DMS153 treated with DMSO at 0.1 percent for 48 hours (cell line): Measurements from ENCODE around the gene TMEM205.
"Not testable (repeated sequence)": the region's sequence is repeated elsewhere in the genome, so short reads cannot be mapped to it uniquely, and the experiment has no call there.

Source experiments
- DNase-seq: peaks from one replicate; lab custom pipeline; 2025; ENCODE audit not compliant: unreplicated experiment; lab: John Stamatoyannopoulos, UW

TMEM205 gene

DNA sequence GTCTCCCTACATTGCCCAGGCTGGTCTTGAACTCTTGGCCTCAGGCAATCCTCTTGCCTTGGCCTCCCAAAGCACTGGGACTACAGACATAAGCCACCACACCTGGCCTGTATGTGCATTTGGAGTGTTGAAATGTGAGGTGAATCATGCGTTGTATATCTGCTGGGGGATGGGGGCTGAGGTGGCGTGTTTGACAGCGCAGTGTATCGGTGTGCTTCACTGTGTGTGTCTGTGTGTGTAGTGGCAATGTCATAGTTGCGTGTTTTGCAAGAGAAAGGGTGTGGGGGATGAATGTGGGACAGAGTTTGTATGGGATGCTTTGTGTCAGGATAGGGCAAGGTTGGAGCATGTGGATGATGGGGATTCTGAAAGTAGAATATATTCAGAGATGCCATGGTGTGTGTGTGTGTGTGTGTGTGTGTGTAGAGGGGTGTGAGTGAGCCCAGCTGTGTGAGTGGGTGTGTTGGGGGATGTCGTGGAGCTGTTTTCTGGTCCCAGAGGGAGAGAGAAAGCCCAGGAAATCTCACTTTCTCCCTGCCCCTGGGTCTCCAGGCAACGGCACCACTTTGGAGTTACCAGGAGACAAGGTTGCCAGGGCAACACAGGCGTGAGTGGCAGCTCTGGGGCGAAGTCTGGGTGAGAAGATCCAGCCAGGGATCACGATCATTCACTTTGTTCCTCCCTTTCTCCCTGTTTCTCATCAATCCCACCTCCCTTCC lies 27.3 kb upstream of the TMEM205 start:
- peak; percentile 86 for DNase-seq

DNA sequence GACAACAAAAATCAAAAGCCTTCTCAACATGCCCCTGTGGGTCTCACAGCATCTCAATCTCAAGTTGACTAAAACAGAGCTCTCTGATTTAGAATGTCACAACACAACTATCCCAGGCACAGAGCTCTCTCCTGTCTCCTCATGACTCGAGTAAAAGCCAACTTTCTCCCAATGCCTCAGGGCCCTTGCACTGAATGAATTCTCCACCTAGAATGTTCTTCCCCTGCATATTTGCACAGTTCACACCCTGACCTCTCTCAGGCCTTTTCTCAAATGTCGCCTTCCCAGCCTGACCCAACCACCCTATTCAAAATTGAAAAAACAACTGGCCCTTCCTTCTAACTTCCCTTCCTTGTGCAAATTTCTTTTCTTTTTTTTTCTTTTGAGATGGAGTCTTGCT lies 24.7 kb upstream of the TMEM205 start:
- no peak for DNase-seq

DNA sequence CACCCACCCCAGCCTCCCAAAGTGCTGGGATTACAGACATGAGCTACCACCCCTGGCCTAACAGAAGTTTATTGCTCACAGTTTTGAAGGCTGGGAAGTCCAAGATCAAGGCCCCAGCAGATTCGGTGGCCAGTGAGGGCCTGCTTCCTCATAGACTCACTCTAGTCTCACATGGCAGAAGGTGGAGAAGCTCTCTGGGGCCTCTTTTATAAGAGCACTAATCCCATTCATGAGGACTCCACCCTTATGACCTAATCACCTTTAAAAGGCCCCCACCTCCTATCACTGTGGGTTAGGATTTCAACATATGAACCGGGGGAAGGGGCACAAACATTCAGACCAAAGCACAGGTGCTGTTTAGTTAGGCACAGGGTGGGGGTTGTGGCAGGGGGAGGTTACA lies 21.5 kb upstream of the TMEM205 start:
- DNase-seq, result no peak

DNA sequence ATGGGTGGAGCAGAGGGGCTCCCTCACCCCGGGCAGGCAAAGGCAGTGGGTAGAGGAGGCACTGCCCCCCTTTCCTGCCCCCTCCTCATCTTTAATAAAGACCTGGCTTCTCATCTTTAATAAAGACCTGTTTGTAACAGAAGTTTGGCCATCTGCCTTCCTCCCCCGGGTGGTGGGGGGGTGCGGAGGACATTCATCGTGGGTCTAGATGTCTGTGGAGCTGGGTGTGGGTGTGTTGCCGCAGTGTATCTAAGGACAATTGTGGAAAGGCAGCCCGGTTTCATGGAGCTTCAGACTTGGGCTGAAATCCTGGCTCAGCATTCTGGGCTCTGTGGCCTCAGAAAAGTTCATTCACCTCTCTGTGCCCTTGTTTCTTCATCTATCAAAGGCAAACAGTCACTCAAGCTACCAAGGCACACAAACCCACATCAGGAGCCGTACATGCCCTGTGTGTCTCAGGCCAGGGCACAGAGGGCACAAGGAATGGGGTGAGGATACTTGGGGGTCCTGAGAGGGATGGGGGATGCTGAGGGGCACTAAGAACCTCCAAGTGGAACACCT lies 19.6 kb upstream of the TMEM205 start:
- DNase-seq, result no peak

DNA sequence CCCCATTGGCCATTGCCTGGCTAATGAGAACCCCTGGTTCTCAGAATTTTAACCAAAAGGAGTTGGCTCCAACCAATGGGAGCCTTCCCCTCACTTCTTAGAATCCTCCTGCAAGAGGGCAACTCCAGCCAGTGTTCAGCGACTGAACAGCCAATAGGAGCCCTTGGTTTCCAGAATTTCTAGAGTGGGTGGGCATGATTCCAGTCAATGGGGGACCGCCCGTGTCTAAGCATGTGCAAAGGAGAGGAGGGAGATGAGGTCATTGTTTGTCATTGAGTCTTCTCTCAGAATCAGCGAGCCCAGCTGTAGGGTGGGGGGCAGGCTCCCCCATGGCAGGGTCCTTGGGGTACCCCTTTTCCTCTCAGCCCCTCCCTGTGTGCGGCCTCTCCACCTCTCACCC lies 18.9 kb upstream of the TMEM205 start:
- no peak for DNase-seq

DNA sequence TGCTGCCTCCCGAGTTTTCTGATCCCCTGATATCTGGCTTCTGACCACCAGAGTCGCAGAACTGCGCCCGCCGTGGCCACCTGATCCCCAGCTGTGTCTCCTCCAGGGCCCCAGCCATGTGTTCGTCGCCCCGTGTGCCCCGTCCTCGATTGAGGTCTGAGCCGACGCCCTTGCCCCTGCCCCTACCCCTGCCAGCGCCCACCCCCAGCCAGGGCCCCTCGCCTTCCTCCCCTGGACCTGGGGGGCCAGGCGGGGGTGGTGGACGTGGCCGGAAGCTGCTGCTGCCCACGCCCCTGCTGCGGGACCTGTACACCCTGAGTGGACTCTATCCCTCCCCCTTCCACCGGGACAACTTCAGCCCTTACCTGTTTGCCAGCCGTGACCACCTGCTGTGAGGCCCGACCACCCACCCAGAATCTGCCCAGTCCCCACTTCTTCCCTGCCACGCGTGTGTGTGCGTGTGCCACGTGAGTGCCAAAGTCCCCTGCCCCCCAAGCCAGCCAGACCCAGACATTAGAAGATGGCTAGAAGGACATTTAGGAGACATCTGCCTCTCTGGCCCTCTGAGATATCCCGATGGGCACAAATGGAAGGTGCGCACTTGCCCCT lies 18.3 kb upstream of the TMEM205 start:
- DNase-seq, result no peak

DNA sequence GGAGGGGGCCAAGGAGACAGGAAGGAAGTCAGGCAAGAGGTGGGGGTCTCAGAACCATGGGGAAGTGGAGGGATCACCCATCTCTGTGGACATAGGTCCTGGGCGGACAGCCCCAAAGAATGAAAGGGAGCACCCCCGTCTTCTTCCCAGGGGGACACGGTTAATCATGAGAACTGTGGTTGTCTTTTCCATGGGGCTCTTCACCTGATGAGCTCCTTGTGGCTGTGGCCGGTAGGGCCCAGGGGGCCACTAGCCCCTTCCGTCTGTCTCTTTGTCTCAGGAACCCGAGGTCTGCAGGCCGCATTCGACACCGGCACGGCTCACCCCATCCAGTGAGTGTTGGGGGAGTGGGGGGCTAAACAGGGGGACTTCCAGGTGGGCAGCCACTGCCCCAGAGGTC lies 17.8 kb upstream of the TMEM205 start:
- DNase-seq, result no peak

DNA sequence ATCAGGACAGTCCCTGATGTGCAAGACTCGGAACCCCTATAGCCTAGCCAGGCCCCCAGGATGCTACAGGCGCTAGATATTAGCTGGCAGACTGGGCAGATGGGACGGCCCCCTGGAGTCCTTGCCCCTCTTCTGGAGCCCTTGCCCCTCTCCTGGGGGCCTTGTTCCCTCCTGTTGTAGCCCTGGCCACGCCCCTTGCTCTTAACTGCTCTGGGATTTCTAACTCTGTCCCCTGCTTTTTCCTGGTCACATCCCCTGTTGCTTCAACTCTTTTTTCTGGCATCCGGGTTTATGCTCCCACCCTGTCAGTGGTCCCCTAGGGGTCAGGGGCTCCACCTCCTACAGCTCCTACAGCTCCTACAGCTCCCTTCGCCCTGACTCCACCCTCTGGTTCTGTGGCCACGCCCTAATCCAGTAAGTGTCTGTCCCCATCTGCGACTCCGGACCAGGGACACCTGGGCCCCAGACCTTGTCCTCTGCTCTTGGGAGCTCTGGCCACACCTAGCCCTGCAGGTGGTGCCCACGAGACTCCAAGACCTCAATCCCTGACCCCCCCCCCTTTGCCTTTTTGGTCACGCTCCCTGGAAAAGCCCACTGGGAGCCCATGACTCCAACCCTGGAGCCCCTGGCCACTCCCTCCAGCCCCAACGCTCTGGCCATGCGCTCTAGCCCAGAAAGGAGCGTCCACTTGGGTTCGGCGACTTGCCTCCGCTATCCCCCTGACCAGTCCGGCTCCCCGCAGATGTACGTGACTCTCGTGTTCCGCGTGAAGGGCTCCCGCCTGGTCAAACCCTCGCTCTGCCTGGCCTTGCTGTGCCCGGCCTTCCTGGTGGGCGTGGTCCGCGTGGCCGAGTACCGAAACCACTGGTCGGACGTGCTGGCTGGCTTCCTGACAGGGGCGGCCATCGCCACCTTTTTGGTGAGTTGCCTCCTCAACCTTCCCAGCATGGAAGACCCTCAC lies 16.0 kb upstream of the TMEM205 start:
- no peak for DNase-seq

DNA sequence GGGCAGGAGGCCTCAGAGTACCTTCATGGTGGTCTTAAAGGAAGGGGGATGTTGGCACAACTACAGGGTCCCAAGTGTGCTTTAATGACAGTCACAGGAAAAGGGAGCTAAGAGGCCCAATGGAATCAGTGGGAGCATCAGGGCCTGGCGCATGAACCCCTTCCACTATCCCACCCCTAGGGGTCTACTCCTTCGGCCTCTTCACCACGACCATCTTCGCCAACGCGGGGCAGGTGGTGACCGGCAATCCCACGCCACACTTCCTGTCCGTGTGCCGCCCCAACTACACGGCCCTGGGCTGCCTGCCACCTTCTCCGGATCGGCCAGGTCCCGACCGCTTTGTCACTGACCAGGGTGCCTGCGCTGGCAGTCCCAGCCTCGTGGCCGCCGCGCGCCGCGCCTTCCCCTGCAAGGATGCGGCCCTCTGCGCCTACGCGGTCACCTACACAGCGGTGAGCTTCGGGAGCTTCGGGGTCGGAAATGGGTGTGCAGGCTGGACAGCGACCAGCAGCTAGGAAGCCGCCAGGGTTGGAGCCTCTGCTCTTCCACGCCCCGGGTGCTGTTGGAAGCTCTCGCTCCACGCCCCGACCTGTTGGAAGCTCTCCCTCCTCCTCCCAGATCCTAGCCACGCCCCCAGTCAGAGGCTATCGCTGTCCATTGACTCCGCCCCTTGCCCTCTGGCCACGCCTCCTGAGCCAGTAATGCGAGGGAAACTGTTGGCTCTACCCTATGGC lies 15.1 kb upstream of the TMEM205 start:
- DNase-seq, result no peak

DNA sequence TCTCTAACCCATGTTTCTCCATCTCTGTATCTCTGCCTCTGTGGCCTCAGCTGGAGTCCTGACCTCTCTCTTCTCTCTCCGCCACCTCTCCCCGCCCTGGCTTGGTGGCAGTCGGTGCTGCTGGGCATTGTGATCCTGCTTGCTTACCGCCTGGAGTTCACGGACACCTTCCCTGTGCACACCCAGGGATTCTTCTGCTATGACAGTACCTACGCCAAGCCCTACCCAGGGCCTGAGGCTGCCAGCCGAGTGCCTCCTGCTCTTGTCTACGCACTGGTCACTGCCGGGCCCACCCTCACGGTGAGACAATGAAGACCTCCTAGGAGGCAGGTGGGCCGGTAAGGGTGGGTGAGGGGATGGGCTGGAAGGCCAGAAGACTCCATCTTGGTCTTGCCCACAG lies 13.4 kb upstream of the TMEM205 start:
- DNase-seq, result no peak

DNA sequence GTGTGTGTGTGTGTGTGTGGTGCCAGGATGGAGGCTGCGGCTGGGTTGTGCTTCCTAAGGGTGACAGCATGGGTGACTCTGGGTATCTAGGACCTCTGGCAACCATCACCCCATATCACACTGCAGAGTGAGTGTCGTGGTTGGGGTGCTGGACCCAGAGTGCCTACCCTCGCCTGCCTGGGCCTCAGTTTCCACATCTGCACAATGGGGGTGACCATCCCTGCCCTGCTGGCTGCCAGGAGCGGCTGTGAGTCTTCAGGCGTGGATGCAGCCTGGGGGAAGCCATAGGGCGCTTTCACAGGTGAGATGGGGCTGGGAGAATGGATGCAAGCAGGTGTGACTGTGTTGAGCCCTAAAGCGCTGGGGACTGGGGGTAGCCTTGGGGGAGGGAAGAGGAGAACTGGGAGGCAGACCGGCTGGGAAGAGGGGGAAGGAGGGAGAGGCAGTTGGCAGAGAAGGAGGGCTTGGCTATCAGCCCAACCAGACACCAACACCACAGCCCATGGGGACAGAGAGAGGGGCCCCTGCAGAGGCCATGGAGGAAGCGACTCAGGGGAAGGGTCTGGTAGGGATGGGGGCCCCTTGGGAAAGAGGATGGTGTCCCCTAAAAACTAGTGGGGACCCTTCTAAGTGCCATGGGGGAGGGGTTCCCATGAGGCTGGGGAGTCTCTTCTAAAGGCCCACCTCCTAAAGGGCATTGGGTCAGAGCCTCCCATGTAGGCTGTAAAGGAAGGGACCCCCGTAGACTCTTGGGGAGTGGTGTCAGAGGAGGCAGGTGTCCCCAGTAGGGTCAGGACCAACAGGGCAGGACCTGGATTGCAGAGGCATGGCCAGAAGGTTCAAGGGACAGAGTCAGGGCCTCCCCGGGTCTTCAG lies 10.8 kb upstream of the TMEM205 start:
- no peak for DNase-seq

DNA sequence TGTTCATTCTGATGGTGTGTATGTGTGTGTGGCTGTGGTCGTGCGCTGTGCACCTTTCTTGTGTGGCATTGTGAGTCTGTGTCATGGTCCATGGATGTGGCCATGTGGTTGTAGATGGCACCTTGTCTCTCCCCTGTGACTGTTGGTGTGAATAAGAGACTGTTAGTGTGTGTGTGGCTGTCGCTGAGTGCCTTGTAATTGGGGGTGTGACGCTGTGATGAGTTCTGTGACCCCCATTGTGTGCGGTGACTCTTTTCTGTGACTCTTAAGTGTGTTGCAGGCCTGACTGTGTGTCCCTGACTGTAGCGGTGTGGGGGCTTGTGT lies 10.0 kb upstream of the TMEM205 start:
- no peak for DNase-seq

DNA sequence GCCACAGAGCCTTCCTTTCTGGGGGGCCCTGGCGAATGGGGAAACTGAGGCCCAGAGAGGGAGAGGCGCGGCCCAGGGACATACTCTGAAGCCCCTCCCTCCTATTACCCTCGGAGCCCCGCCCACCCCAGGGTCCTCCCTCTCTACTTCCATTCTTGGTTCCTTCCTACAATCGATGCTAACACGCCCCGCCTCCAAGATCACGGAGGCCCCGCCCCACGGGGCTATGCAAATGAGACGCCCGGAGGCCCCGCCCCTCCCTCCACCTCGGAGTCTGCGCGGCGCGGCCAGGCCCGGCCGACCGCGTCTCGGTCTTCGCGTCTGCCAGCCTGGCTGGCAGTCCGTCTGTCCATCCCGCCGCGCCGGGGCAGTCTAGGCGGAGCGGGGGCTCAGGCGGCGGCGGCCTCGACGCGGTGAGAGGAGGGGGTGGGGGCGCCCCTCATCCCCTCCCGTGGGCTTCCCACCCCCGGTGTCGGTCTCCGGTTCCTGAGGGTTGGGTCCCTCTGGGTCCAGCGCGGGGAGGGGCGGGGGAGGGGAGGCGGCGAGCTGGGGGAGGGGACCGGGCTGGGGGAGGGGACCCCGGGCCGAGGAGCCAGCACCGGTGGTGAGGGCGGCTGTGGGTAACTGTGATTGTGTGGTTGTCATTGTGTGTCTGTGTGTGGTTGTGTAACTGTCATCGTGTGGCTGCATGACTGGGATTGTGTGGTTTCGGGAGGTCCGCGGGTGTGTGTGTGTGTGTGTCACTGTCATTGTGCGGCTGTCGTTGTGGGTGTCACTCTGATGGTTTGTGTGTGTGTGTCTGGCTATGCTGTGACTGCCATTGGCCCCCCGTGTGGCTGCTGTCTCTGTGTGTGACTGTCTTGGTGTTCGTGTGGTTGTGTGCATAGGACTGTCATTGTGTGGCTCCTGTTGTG lies 9.3 kb upstream of the TMEM205 start, which contains the start of gene PLPPR2:
Gene PLPPR2, plus strand, starts transcription at position 273 of the 914 bp plus-strand sequence. CDS start 2,242 bp downstream, outside the sequence.
- peak; percentile 68 for DNase-seq

DNA sequence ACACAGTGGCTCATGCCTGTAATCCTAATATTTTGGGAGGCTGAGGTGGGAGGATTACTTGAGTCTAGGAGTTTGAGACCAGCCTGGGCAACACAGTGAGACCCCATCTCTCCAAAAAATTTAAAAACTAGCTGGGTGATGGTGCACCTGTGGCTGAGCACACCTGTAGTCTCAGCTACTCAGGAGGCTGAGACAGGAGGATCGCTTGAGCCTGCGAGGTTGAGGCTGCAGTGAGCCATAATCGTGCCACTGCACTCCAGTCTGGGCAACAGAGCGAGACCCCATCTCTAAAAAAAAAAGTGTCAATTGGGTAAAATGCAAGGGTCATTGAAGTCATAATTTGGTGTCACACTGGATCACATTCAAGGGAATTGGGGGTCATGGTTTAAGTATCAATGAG lies 8.0 kb upstream of the TMEM205 start:
- DNase-seq, result not testable (repeated sequence)

DNA sequence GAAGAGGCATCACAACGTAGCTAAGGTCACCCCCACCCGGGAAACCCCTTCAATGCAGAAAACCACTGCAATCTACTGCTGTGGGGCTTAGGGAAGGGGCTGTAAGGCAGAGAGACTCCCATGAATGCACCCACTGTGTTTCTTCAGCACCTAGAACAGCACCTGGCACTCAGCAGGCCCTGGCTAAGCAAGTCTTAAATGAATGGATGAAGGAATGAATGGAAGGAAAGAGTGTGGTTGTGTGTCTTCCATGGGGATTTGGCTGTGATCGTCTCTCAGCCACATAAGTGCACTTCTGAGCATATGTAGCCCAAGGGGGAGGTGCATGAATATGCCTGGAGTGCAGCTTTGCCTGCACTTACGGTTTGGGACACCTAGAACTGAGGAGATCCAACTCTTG lies 3.1 kb upstream of the TMEM205 start:
- DNase-seq, result no peak

DNA sequence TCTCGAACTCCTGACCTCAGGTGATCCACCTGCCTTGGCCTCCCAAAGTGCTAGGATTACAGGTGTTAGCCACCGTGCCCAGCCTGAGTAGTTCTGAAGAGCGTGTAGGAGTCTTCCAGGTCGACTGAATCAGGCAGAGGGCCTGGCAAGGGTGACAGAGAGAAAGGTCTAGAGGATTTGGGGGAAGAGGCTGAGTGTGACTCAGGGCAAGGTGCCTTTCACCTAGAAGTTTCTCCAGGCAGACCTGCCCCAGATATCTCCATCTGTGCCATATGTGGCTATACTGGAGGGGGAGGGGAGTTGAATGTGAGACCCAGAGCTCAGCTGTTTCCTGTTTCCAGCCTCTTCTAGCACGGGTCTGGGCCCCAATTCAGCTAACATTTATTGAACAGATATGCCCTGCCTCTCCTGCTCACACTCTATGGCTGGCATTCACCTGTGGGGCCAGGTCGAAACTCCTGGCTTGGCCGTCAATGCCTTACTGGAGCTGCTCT lies 1.5 kb upstream of the TMEM205 start:
- no peak for DNase-seq

DNA sequence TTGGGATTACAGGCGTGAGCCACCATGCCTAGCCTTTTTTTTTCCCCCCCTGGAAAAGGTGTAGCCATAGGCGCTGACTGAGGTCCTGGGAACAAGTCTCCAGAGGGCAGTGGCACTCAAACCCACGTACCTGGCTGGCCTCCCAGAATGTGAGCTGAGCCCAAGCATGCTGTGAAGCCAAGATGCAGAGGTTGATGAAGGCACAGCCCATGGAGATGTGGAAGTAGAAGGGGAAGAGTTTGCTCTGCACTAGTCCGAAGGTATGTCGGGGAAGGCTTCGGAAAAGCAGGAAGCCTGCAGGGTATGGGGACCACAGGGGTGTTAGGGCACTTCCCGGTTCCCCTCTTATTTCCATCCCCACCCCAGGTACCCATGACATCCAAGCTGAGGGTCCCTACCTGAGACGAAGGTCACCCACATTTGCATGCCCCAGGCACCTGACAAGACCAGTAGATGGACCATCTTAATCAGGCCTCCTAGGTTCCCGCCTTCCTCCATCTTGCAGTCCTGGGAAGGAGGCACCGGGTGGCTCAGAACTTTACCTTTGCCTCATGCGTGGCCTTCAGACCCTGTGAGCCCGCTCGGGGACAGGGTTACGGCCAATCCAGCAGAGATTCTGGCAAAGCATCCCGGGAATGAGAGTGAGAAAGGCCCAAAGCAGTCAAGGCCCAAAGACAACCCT lies 805 bp downstream of the TMEM205 start:
- DNase-seq, result no peak

DNA sequence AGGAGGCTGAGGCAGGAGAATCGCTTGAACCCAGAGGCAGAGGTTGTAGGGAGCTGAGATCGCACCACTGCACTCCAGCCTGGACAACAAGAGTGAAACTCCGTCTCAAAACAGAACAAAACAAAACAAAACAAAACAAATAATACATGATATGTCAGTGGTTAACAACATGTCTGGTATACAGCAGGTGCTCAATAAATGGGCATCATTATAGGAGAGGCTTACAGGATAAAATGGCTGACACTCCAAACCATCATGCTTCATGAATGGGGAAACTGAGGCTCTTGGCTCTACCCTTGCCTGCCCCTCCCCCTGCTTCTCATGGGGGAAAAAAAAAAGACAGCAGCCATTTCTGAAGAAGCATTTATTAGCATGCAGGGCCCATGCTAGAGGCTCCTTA lies 3.6 kb downstream of the TMEM205 start:
- DNase-seq, result no peak
